ENCODE data around the gene GPX2.

- TF ChIP-seq EZH2phosphoT487 (IDR thresholded peaks at IDR 0.05; ENCODE audit: insufficient read depth, low read depth) (no peak), EZH2 (IDR thresholded peaks at IDR 0.05; ENCODE audit: insufficient read depth, poor library complexity, severe bottlenecking) (no peak)
Measured at GRCh38 chr14:64983439-64984310, 41.1 kb upstream of the GPX2 start.

Measured in GM23248 (cell line).